ENCODE results near the gene CDS1.
"Not testable (repeated sequence)": the region's sequence is repeated elsewhere in the genome, so short reads cannot be mapped to it uniquely, and the experiment has no call there.

The CDS1 gene

GRCh38 chr4:84673475-84674240 lies 90.7 kb downstream of the CDS1 start:
- no peaks in the 10 kb centered on the region for H3K27me3 Mint-ChIP-seq
- no peak overlapping the region for H3K4me3 Mint-ChIP-seq
- DNase-seq: no peak
- H3K9me3 Mint-ChIP-seq: no peaks in the 10 kb centered on the region
- no peak overlapping the region for H3K27ac Mint-ChIP-seq
- no peaks in the 10 kb centered on the region for H3K36me3 Mint-ChIP-seq (ENCODE audit: low read depth)
- H3K4me1 Mint-ChIP-seq (ENCODE audit: low read depth): no peaks in the 10 kb centered on the region

- no peak overlapping the region for H3K27ac Mint-ChIP-seq
- H3K36me3 Mint-ChIP-seq (ENCODE audit: low read depth): no peaks in the 10 kb centered on the region
- no peaks in the 10 kb centered on the region for H3K9me3 Mint-ChIP-seq
- H3K27me3 Mint-ChIP-seq: no peaks in the 10 kb centered on the region
- no peak overlapping the region for H3K4me3 Mint-ChIP-seq
- no peak for DNase-seq
- peaks cover 5% of the 10 kb centered on the region for H3K4me1 Mint-ChIP-seq (ENCODE audit: low read depth)
Measured at GRCh38 chr4:84677093-84677492, 94.2 kb downstream of the CDS1 start.

GRCh38 chr4:84677995-84678394 lies 95.1 kb downstream of the CDS1 start:
- no peak overlapping the region for H3K4me3 Mint-ChIP-seq
- H3K9me3 Mint-ChIP-seq: no peaks in the 10 kb centered on the region
- no peaks in the 10 kb centered on the region for H3K36me3 Mint-ChIP-seq (ENCODE audit: low read depth)
- peaks cover 5% of the 10 kb centered on the region for H3K4me1 Mint-ChIP-seq (ENCODE audit: low read depth)
- no peaks in the 10 kb centered on the region for H3K27me3 Mint-ChIP-seq
- H3K27ac Mint-ChIP-seq: no peak overlapping the region
- DNase-seq: no peak

- Mint-ChIP-seq H3K36me3 (ENCODE audit: low read depth) (no peaks in the 10 kb centered on the region), H3K27me3 (peaks cover 4% of the 10 kb centered on the region), H3K4me1 (ENCODE audit: low read depth) (peaks cover 6% of the 10 kb centered on the region), H3K4me3 (no peak overlapping the region), H3K9me3 (no peaks in the 10 kb centered on the region), H3K27ac (no peak overlapping the region)
- DNase-seq: no peak
Measured at GRCh38 chr4:84678976-84679744, 96.2 kb downstream of the CDS1 start.

GRCh38 chr4:84680956-84681355 lies 98.0 kb downstream of the CDS1 start:
- Mint-ChIP-seq H3K27ac (no peak overlapping the region), H3K27me3 (peaks cover 4% of the 10 kb centered on the region), H3K9me3 (no peaks in the 10 kb centered on the region), H3K4me3 (no peak overlapping the region), H3K4me1 (ENCODE audit: low read depth) (peaks cover 8% of the 10 kb centered on the region), H3K36me3 (ENCODE audit: low read depth) (no peaks in the 10 kb centered on the region)
- DNase-seq: no peak

GRCh38 chr4:84681486-84682274 lies 98.8 kb downstream of the CDS1 start:
- Mint-ChIP-seq H3K36me3 (ENCODE audit: low read depth) (no peaks in the 10 kb centered on the region), H3K4me1 (ENCODE audit: low read depth) (peaks cover 8% of the 10 kb centered on the region), H3K4me3 (no peak overlapping the region), H3K27me3 (peaks cover 4% of the 10 kb centered on the region), H3K27ac (no peak overlapping the region), H3K9me3 (no peaks in the 10 kb centered on the region)
- no peak for DNase-seq

- not testable (repeated sequence) for H3K4me3 Mint-ChIP-seq; H3K36me3 Mint-ChIP-seq (ENCODE audit: low read depth); DNase-seq; H3K27me3 Mint-ChIP-seq; H3K27ac Mint-ChIP-seq; H3K9me3 Mint-ChIP-seq; H3K4me1 Mint-ChIP-seq (ENCODE audit: low read depth)
Measured at GRCh38 chr4:84682661-84683060, 99.7 kb downstream of the CDS1 start.

GRCh38 chr4:84683064-84683850 lies 100.3 kb downstream of the CDS1 start:
- Mint-ChIP-seq H3K4me1 (ENCODE audit: low read depth) (peaks cover 8% of the 10 kb centered on the region), H3K27me3 (peaks cover 4% of the 10 kb centered on the region), H3K36me3 (ENCODE audit: low read depth) (no peaks in the 10 kb centered on the region), H3K4me3 (no peak overlapping the region), H3K27ac (no peak overlapping the region), H3K9me3 (no peaks in the 10 kb centered on the region)
- DNase-seq: no peak

GRCh38 chr4:84684361-84684760 lies 101.4 kb downstream of the CDS1 start:
- no peak for DNase-seq
- Mint-ChIP-seq H3K36me3 (ENCODE audit: low read depth) (no peaks in the 10 kb centered on the region), H3K9me3 (no peaks in the 10 kb centered on the region), H3K27me3 (peaks cover 4% of the 10 kb centered on the region), H3K4me3 (no peak overlapping the region), H3K27ac (no peak overlapping the region), H3K4me1 (ENCODE audit: low read depth) (peaks cover 8% of the 10 kb centered on the region)

- Mint-ChIP-seq H3K4me3 (no peak overlapping the region), H3K36me3 (ENCODE audit: low read depth) (no peaks in the 10 kb centered on the region), H3K4me1 (ENCODE audit: low read depth) (peaks cover 8% of the 10 kb centered on the region), H3K27me3 (peaks cover 4% of the 10 kb centered on the region), H3K9me3 (no peaks in the 10 kb centered on the region), H3K27ac (no peak overlapping the region)
- DNase-seq: no peak
Measured at GRCh38 chr4:84685105-84685504, 102.2 kb downstream of the CDS1 start.

- Mint-ChIP-seq H3K4me3 (no peak overlapping the region), H3K9me3 (no peaks in the 10 kb centered on the region), H3K27me3 (peaks cover 7% of the 10 kb centered on the region), H3K4me1 (ENCODE audit: low read depth) (peaks cover 9% of the 10 kb centered on the region), H3K36me3 (ENCODE audit: low read depth) (no peaks in the 10 kb centered on the region), H3K27ac (no peak overlapping the region)
- no peak for DNase-seq
Measured at GRCh38 chr4:84688605-84689004, 105.7 kb downstream of the CDS1 start.

GRCh38 chr4:84689197-84689596 lies 106.3 kb downstream of the CDS1 start:
- Mint-ChIP-seq H3K9me3 (no peaks in the 10 kb centered on the region), H3K4me3 (no peak overlapping the region), H3K27me3 (peaks cover 7% of the 10 kb centered on the region), H3K27ac (no peak overlapping the region), H3K36me3 (ENCODE audit: low read depth) (no peaks in the 10 kb centered on the region), H3K4me1 (ENCODE audit: low read depth) (peaks cover 8% of the 10 kb centered on the region)
- DNase-seq: no peak

- H3K4me3 Mint-ChIP-seq: no peak overlapping the region
Measured at GRCh38 chr4:84690481-84690880, 107.6 kb downstream of the CDS1 start.

GRCh38 chr4:84691170-84691691 lies 108.3 kb downstream of the CDS1 start:
- H3K4me3 Mint-ChIP-seq: no peak overlapping the region
- H3K27ac Mint-ChIP-seq: no peak overlapping the region
- DNase-seq: no peak
- H3K4me1 Mint-ChIP-seq (ENCODE audit: low read depth): peaks cover 7% of the 10 kb centered on the region
- H3K9me3 Mint-ChIP-seq: no peaks in the 10 kb centered on the region
- H3K27me3 Mint-ChIP-seq: peaks cover 7% of the 10 kb centered on the region
- H3K36me3 Mint-ChIP-seq (ENCODE audit: low read depth): no peaks in the 10 kb centered on the region

More at GRCh38 chr4:84690481-84690880, 107.6 kb downstream of the CDS1 start:
- peaks cover 7% of the 10 kb centered on the region for H3K27me3 Mint-ChIP-seq
- no peaks in the 10 kb centered on the region for H3K9me3 Mint-ChIP-seq
- DNase-seq: no peak
- H3K4me1 Mint-ChIP-seq (ENCODE audit: low read depth): peaks cover 7% of the 10 kb centered on the region
- H3K27ac Mint-ChIP-seq: no peak overlapping the region
- H3K36me3 Mint-ChIP-seq (ENCODE audit: low read depth): no peaks in the 10 kb centered on the region
